Panc1 (cell line): ENCODE results near the gene AHSG. TPM values are rescaled to one million over a fixed set of nuclear protein-coding genes. Genes with fewer than 3 reads are reported as not detected.
A peak's percentile ranks its signal among the peaks of the same experiment; 100 is the strongest.

ENCODE experiments used
- ATAC-seq: fragments of 200-7000 bp; cut with Tn5 transposase; 2 replicates; pipeline ENCODE4 v1.9.1; 2020; ENCODE audit warnings: mild to moderate bottlenecking, moderate library complexity
- BruUV-seq: library from RNA; stranded (reverse); fragments of 400-500 nt; replicated peaks from 2 replicates; lab custom pipeline; 2021; lab: Mats Ljungman, UMichigan
- CTCF ChIA-PET: fragments of 300-600 bp; sonication (Branson Sonifier 250); formaldehyde crosslinking; loops from one replicate; lab custom pipeline; 2022; ENCODE audit warnings: antibody characterized with exemption; lab: Charles Lee
- POLR2A ChIA-PET: fragments of 300-600 bp; sonication (Branson Sonifier 250); formaldehyde crosslinking; loops from one replicate; lab custom pipeline; 2022; ENCODE audit warnings: antibody characterized with exemption; lab: Charles Lee
- DNase-seq: peaks from one replicate; pipeline ENCODE4 v3.0.0-alpha.2; 2010; ENCODE audit warnings: low read depth, low spot score
- H3K27ac ChIP-seq: 2 replicates; pipeline ENCODE4 v1.5.1; 2011; ENCODE audit warnings: mild to moderate bottlenecking, low read length, inconsistent platforms
- H3K27me3 ChIP-seq: fragments of 200-500 bp; sonication (Bioruptor generic); 2 replicates; pipeline ENCODE4 v1.6.0; 2014; ENCODE audit warnings: low read length, inconsistent platforms; ENCODE audit not compliant: control insufficient read depth, insufficient read depth
- H3K36me3 ChIP-seq: fragments of 200-500 bp; sonication (Bioruptor generic); 2 replicates; pipeline ENCODE4 v1.5.1; 2014; ENCODE audit warnings: inconsistent platforms, mild to moderate bottlenecking, low read length, moderate library complexity; ENCODE audit not compliant: control insufficient read depth, insufficient read depth
- H3K4me1 ChIP-seq: 2 replicates; pipeline ENCODE4 v1.5.1; 2011; ENCODE audit warnings: inconsistent platforms, mild to moderate bottlenecking, low read length, moderate library complexity; ENCODE audit not compliant: control insufficient read depth, insufficient read depth
- H3K4me3 ChIP-seq, 2 experiments: 2 replicates each; pipeline ENCODE4 v1.5.1; 2011 to 2012; ENCODE audit warnings: low read depth in 2 of 2, low read length in 2 of 2, mild to moderate bottlenecking in 2 of 2, inconsistent platforms in 1 of 2, moderate library complexity in 1 of 2
- H3K9me3 ChIP-seq: fragments of 200-500 bp; sonication (Bioruptor generic); 2 replicates; pipeline ENCODE4 v1.5.1; 2014; ENCODE audit warnings: low read depth, mild to moderate bottlenecking, inconsistent platforms, low read length, moderate library complexity; ENCODE audit not compliant: control insufficient read depth, insufficient read depth
- POLR2AphosphoS5 ChIP-seq: IDR thresholded peaks from 2 replicates; pipeline ENCODE4 v1.6.1; 2012; ENCODE audit warnings: mild to moderate bottlenecking, low read depth, low read length, moderate library complexity
- REST ChIP-seq, 2 experiments: IDR thresholded peaks; 2 replicates each; pipeline ENCODE4 v1.6.1; 2011 to 2012; ENCODE audit warnings: low read depth in 2 of 2, control low read depth in 1 of 2, low read length in 1 of 2, mild to moderate bottlenecking in 1 of 2, moderate library complexity in 1 of 2; ENCODE audit not compliant: insufficient read depth in 1 of 2
- SIN3A ChIP-seq: IDR thresholded peaks from 2 replicates; pipeline ENCODE4 v1.6.1; 2012; ENCODE audit warnings: low read depth, mild to moderate bottlenecking, low read length, moderate library complexity, borderline replicate concordance; ENCODE audit not compliant: insufficient read depth
- TCF7L2 ChIP-seq: IDR thresholded peaks from 2 replicates; pipeline ENCODE4 v1.6.1; 2011; ENCODE audit warnings: mild to moderate bottlenecking, low read depth, low read length, inconsistent platforms
- in situ Hi-C: cut with HindIII; loops from 2 replicates; pipeline ENCODE4 v1.10.0; 2016; ENCODE audit warnings: low sequenced_read_pairs, low pct_unique_long_range_greater_than_20kb
- intact Hi-C: fragments of 100-400 bp; cut with micrococcal nuclease; formaldehyde crosslinking; loops from one replicate; pipeline ENCODE4 v1.10.0; 2022; ENCODE audit not compliant: unreplicated experiment
- total RNA-seq: library from RNA; stranded (reverse); gene quantifications from one replicate; pipeline ENCODE4 v1.2.1, GENCODE V29; 2021; ENCODE audit not compliant: unreplicated experiment
- TF ChIP-seq, protein P1 (sequence below): fragments of 450-650 bp; IDR thresholded peaks from 2 replicates; pipeline ENCODE4 v1.5.1; 2017; ENCODE audit warnings: mild to moderate bottlenecking

AHSG gene
- total RNA-seq, 1 experiment from 2014 or later = 0.85 TPM

- in situ Hi-C loops = no loop called here
- POLR2A ChIA-PET = no interaction called here
- DNase-seq = no peak
- Histone ChIP-seq H3K27me3 (peaks cover 2% of the 10 kb centered on the region; the same call in 1 of the 2 replicates), H3K9me3 (no peaks in the 10 kb centered on the region), H3K4me3 (no peak overlapping the region), H3K4me1 (no peaks in the 10 kb centered on the region), H3K36me3 (no peaks in the 10 kb centered on the region), H3K27ac (no peak overlapping the region)
- CTCF ChIA-PET = interaction anchor here (0.5 to 0.6 kb wide), 3 partner anchors 20 to 895 kb away, joined by 4 to 6 read pairs (median 5); no protein-coding TSS in a partner anchor
- no TSS peak for BruUV-seq
- TF ChIP-seq, protein P1, sequence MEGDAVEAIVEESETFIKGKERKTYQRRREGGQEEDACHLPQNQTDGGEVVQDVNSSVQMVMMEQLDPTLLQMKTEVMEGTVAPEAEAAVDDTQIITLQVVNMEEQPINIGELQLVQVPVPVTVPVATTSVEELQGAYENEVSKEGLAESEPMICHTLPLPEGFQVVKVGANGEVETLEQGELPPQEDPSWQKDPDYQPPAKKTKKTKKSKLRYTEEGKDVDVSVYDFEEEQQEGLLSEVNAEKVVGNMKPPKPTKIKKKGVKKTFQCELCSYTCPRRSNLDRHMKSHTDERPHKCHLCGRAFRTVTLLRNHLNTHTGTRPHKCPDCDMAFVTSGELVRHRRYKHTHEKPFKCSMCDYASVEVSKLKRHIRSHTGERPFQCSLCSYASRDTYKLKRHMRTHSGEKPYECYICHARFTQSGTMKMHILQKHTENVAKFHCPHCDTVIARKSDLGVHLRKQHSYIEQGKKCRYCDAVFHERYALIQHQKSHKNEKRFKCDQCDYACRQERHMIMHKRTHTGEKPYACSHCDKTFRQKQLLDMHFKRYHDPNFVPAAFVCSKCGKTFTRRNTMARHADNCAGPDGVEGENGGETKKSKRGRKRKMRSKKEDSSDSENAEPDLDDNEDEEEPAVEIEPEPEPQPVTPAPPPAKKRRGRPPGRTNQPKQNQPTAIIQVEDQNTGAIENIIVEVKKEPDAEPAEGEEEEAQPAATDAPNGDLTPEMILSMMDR = peak; percentile 57
- no peak for TF ChIP-seq POLR2AphosphoS5
- TF ChIP-seq REST (IDR thresholded peaks at IDR 0.05; ENCODE audit: insufficient read depth in 1 of 2, low read depth in 2 of 2, low read length in 1 of 2) = no peak
- no peak for TF ChIP-seq SIN3A
- TF ChIP-seq TCF7L2 = no peak
- peak; percentile 84 for ATAC-seq
- intact Hi-C loops = no loop called here
Measured at GRCh38 chr3:186609247-186609868, 3.5 kb upstream of the AHSG start.

DNA sequence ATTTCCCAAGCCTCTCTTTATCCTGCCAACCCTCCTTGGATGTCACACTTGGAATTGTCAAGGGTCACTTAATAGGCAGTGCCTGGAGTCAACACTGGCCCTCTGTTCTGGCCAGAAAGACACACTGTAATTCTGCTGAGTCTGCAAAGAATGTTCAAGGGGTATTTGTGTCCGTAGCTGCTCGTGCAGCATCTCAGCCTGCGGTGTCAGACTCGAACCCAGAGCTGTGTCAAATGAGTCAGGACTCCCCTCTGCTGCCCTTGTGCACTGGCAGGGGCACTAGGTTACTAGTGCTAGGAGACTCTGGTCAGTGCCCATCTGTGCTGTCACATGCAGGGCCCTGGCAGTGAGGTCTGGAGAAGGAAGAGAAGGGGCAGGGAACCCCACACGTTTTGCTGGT lies 795 bp upstream of the AHSG start:
- H3K4me1 ChIP-seq = 0 out of 2 replicates have a peak, but pooled peaks cover 2% of the 10 kb centered on the region
- POLR2A ChIA-PET = no interaction called here
- in situ Hi-C loops = no loop called here
- no peak overlapping the region for H3K27ac ChIP-seq
- intact Hi-C loops = no loop called here
- no peak for TF ChIP-seq REST (IDR thresholded peaks at IDR 0.05; ENCODE audit: insufficient read depth in 1 of 2, low read depth in 2 of 2, low read length in 1 of 2)
- TF ChIP-seq TCF7L2 = no peak
- no peak for TF ChIP-seq POLR2AphosphoS5
- TF ChIP-seq SIN3A = no peak
- TF ChIP-seq, protein P1 = no peak
- no peak overlapping the region for H3K4me3 ChIP-seq
- no TSS peak for BruUV-seq
- no peaks in the 10 kb centered on the region for H3K36me3 ChIP-seq
- DNase-seq (no peak), ATAC-seq (no peak)
- CTCF ChIA-PET = interaction anchor here (1.5 kb wide), 1 partner anchor 669 kb away, joined by 5 read pairs; no protein-coding TSS in a partner anchor
- H3K9me3 ChIP-seq = no peaks in the 10 kb centered on the region
- peaks cover 2% of the 10 kb centered on the region; the same call in 1 of the 2 replicates for H3K27me3 ChIP-seq
